ENCODE measurements around the gene CCDC142.

- TF ChIP-seq CTCF (IDR thresholded peaks at IDR 0.05) (no peak), POLR2A (IDR thresholded peaks at IDR 0.05) (no peak)
These were observed 15.1 kb upstream of the CCDC142 start for GRCh38 chr2:74497777-74498499.

Data from uterus (tissue), 2 donors.